GM12864 (cell line): ENCODE data around the gene SMARCC2.

Experiments used
- DNase-seq: peaks from one replicate; pipeline ENCODE4 v3.0.0-alpha.2; 2011; ENCODE audit warnings: low read depth
- H3K4me3 ChIP-seq: 2 replicates; pipeline ENCODE4 v1.5.1; 2011; ENCODE audit warnings: mild to moderate bottlenecking, low read depth, low read length, control low read depth
- CTCF ChIP-seq: IDR thresholded peaks from 2 replicates; pipeline ENCODE4 v1.5.1; 2011; ENCODE audit warnings: low read depth, mild to moderate bottlenecking, moderate library complexity, low read length, control low read depth, inconsistent platforms; ENCODE audit errors: missing control alignments

The SMARCC2 gene

GRCh38 chr12:56150563-56150962 is 38.7 kb downstream of the SMARCC2 start:
- no peak for TF ChIP-seq CTCF
- DNase-seq: no peak
- H3K4me3 ChIP-seq: no peak overlapping the region

GRCh38 chr12:56146492-56147460 is 42.5 kb downstream of the SMARCC2 start:
- no peak for TF ChIP-seq CTCF
- DNase-seq: no peak
- H3K4me3 ChIP-seq: no peak overlapping the region

- H3K4me3 ChIP-seq: no peak overlapping the region
- DNase-seq: no peak
- no peak for TF ChIP-seq CTCF
These were observed 44.1 kb downstream of the SMARCC2 start for GRCh38 chr12:56145217-56145616.

- DNase-seq: no peak
- TF ChIP-seq CTCF: no peak
These were observed 45.4 kb downstream of the SMARCC2 start for GRCh38 chr12:56143870-56144269.

GRCh38 chr12:56143217-56143616 is 46.1 kb downstream of the SMARCC2 start:
- no peak for DNase-seq
- TF ChIP-seq CTCF: no peak
- no peak overlapping the region for H3K4me3 ChIP-seq

More at GRCh38 chr12:56143870-56144269, 45.4 kb downstream of the SMARCC2 start:
- no peak overlapping the region for H3K4me3 ChIP-seq

GRCh38 chr12:56141946-56142784 is 47.1 kb downstream of the SMARCC2 start:
- no peak overlapping the region for H3K4me3 ChIP-seq
- TF ChIP-seq CTCF: no peak
- no peak for DNase-seq
